Rectal smooth muscle tissue (tissue), 1 donor: ENCODE results near the gene THBD.
A peak's percentile ranks its signal among the peaks of the same experiment; 100 is the strongest.

Source experiments
- H3K27ac ChIP-seq: one replicate; pipeline ENCODE4 v1.7.0; 2013; ENCODE audit warnings: low read depth, low read length, inconsistent platforms
- H3K27me3 ChIP-seq: one replicate; pipeline ENCODE4 v1.7.0; 2013; ENCODE audit warnings: low read length; ENCODE audit not compliant: control insufficient read depth, insufficient read depth
- H3K36me3 ChIP-seq: one replicate; pipeline ENCODE4 v1.7.0; 2013; ENCODE audit warnings: low read length; ENCODE audit not compliant: control insufficient read depth, insufficient read depth
- H3K4me1 ChIP-seq: one replicate; pipeline ENCODE4 v1.7.0; 2013; ENCODE audit warnings: low read length; ENCODE audit not compliant: control insufficient read depth, insufficient read depth
- H3K4me3 ChIP-seq: one replicate; pipeline ENCODE4 v1.7.0; 2013; ENCODE audit warnings: low read length
- H3K9ac ChIP-seq: one replicate; pipeline ENCODE4 v1.7.0; 2013; ENCODE audit warnings: low read length

THBD gene

GRCh38 chr20:23052904-23053303 lies 3.4 kb upstream of the THBD start:
- H3K27me3 ChIP-seq = peaks cover 12% of the 10 kb centered on the region

DNA sequence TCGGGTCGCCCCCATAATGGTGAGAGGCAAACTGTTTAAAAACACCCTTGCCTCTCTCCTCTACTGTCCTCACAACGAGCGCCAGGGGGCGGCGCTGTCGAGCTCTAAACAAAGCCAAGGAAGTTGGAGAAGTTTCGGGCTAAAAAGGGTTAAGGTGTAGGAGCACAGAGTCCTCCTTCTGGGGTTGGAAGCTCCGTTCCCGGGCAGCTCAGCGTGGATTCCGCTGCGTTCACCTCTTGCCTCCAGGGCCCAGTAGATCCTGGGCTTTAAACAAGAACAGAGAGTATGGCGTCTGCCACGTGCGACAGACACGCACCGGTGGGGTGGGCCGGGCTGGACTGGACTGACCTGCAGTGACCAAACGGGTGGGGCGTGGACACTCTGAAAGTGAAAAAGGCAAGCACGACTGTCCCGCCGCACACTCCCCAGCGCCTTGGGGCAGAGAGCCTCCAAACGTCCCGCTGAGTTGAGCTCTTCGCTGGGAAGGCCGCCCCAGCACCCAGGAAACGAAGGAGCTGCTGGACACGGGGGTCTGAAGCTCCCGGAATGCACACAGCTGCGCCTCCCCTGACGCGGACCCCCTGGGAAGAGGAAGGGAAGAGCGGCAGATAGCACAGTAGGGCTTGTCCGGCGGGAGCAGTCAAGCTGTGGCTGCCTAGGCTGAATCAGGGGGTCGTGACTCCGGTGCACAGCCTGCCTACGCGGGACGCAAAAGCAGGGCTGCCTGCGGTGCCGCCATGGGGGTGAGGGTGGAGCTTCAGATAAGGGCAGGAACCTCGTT lies 1.6 kb upstream of the THBD start:
- Histone ChIP-seq H3K27me3 (peaks cover 17% of the 10 kb centered on the region), H3K4me3 (peak overlapping the region; percentile 47), H3K4me1 (peaks cover 4% of the 10 kb centered on the region), H3K9ac (no peak overlapping the region), H3K27ac (peak overlapping the region; percentile 14), H3K36me3 (no peaks in the 10 kb centered on the region)

More at GRCh38 chr20:23052904-23053303, 3.4 kb upstream of the THBD start:
- Histone ChIP-seq H3K4me3 (no peak overlapping the region), H3K36me3 (no peaks in the 10 kb centered on the region), H3K4me1 (peaks cover 4% of the 10 kb centered on the region), H3K27ac (no peak overlapping the region), H3K9ac (no peak overlapping the region)

GRCh38 chr20:23050076-23050838 lies 785 bp upstream of the THBD start:
- Histone ChIP-seq H3K4me1 (peaks cover 4% of the 10 kb centered on the region), H3K4me3 (peak overlapping the region; percentile 47), H3K27ac (peak overlapping the region; percentile 51), H3K36me3 (no peaks in the 10 kb centered on the region), H3K27me3 (peaks cover 17% of the 10 kb centered on the region), H3K9ac (no peak overlapping the region)

GRCh38 chr20:23048283-23049200 lies 930 bp downstream of the THBD start:
- Histone ChIP-seq H3K4me1 (peaks cover 4% of the 10 kb centered on the region), H3K27me3 (peaks cover 17% of the 10 kb centered on the region), H3K36me3 (no peaks in the 10 kb centered on the region), H3K9ac (no peak overlapping the region), H3K27ac (peak overlapping the region; percentile 21), H3K4me3 (peak overlapping the region; percentile 31)

DNA sequence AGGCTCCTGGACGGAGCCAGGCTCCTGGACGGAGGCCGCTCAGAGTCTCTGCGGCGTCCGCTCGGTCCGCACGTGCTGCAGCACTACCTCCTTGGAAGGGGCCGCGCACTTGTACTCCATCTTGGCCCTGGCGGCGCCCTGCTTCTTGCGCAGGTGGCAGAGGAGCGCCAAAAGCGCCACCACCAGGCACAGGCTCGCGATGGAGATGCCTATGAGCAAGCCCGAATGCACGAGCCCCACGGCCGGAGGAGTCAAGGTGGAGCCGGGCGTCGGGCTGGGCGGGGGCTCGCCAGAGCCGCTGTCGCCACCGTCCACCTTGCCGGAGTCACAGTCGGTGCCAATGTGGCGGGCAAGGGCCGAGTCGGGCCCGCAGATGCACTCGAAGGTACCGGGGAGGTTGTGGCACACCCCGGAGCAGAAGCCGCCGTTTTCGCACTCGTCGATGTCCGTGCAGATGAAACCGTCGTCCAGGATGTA lies 1.7 kb downstream of the THBD start:
- Histone ChIP-seq H3K4me1 (peaks cover 4% of the 10 kb centered on the region), H3K36me3 (no peaks in the 10 kb centered on the region), H3K27me3 (peaks cover 17% of the 10 kb centered on the region), H3K4me3 (peak overlapping the region; percentile 31), H3K9ac (no peak overlapping the region), H3K27ac (no peak overlapping the region)

DNA sequence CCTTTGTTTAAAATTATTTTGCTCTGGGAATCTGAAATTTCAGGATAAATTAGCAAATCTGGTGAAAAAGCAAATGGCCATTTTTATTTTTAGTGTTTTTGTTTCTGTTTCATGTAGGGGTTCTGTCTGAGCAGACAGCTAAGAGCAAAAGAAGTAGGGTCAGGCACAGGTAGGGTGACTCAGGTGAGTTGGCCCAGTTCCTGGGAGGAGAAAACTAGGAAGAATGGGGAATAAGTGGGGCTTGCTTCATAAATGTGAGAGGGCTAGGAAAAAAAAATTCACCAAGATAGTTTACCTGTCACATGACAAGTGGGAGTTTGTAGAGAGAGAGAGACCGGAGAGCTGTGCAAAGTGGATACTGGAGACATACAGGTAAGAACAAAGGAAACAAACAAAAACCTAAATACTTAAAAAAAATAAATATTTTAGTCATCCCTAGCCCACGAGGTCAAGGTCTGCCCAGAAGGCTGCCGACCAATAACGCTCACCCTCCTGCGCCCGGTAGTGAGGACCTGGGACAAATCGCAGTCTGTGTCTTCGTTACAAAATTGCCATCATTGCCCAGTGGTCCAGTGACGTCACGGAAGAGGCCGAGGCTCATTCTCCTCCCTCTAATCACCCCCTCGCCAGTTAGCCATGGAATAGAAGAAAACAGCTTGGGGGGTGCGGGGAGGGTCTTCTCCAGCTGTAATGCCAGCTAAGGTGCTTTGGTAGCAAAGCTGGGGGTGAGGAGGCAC lies 2.3 kb downstream of the THBD start:
- no peak overlapping the region for H3K27ac ChIP-seq
- H3K9ac ChIP-seq = no peak overlapping the region
- peaks cover 12% of the 10 kb centered on the region for H3K27me3 ChIP-seq
- peak overlapping the region; percentile 31 for H3K4me3 ChIP-seq
- peaks cover 4% of the 10 kb centered on the region for H3K4me1 ChIP-seq
- no peaks in the 10 kb centered on the region for H3K36me3 ChIP-seq

DNA sequence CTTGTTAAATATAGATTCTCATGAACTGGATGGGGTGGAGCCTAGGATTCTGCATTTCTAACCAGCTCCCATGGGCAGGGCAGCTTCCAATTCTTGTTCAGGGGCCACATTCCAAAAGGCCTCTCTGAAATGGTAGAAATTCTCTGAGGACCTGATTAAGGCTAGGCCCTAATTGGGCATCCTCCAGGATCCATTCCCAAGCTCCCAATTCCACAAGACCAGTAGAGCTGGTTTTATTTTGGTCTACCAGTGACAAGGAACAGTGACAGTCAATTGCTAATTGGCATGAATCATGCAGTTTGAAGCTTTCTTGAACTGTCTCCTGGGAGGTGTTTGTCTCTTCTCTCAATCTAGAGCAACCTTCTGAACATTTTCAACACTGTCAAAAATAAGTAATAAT lies 3.0 kb downstream of the THBD start:
- peaks cover 12% of the 10 kb centered on the region for H3K27me3 ChIP-seq
- no peaks in the 10 kb centered on the region for H3K36me3 ChIP-seq
- H3K4me1 ChIP-seq = peaks cover 4% of the 10 kb centered on the region
- H3K9ac ChIP-seq = no peak overlapping the region
- no peak overlapping the region for H3K4me3 ChIP-seq
- H3K27ac ChIP-seq = no peak overlapping the region

DNA sequence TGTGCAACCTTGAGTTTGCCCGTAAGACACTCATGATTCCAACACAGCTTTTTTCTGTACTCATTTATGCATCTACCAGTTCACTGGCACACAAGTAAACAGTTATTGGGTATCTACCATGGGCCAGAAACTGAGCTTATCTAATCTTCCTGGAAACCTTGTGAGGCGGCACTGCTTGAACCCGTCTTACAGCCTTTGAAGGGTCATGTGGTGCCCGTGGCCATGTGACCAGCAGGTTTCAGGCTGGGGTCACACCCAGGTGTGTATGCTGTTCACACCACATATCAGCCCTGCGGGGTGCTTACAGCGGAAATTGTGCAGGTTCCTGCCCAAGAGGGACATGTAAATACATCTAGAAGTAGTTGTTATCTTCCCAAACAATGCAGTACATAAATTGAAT lies 6.1 kb downstream of the THBD start:
- peaks cover 4% of the 10 kb centered on the region for H3K27me3 ChIP-seq
- no peak overlapping the region for H3K27ac ChIP-seq
- no peak overlapping the region for H3K9ac ChIP-seq
- no peak overlapping the region for H3K4me3 ChIP-seq
- no peaks in the 10 kb centered on the region for H3K4me1 ChIP-seq
- no peaks in the 10 kb centered on the region for H3K36me3 ChIP-seq

DNA sequence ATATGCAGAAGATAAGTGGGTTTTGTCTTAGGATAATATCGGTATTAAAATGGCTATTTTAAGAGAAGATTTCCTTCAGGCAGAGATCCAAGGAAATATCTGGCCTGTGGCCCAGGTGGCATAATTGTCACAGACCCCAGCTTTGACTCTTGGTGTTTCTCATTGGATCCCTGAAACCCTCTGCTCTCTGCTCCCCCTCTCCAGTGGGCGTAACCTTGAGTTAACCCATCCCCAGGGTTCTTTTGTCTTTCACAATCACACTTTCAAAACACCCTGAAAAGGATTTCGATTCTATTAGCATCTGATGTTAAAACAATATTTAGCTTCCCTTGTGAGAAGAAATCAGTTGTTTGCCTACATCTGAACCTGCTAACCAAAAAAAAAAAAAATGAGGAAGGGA lies 7.2 kb downstream of the THBD start:
- Histone ChIP-seq H3K4me3 (no peak overlapping the region), H3K27ac (no peak overlapping the region), H3K36me3 (no peaks in the 10 kb centered on the region), H3K4me1 (no peaks in the 10 kb centered on the region), H3K27me3 (peaks cover under 1% of the 10 kb centered on the region), H3K9ac (no peak overlapping the region)

GRCh38 chr20:23039885-23040508 lies 9.5 kb downstream of the THBD start:
- H3K27me3 ChIP-seq = peaks cover 6% of the 10 kb centered on the region
- no peaks in the 10 kb centered on the region for H3K36me3 ChIP-seq
- H3K4me1 ChIP-seq = no peaks in the 10 kb centered on the region
- no peak overlapping the region for H3K4me3 ChIP-seq
- no peak overlapping the region for H3K27ac ChIP-seq
- H3K9ac ChIP-seq = no peak overlapping the region

DNA sequence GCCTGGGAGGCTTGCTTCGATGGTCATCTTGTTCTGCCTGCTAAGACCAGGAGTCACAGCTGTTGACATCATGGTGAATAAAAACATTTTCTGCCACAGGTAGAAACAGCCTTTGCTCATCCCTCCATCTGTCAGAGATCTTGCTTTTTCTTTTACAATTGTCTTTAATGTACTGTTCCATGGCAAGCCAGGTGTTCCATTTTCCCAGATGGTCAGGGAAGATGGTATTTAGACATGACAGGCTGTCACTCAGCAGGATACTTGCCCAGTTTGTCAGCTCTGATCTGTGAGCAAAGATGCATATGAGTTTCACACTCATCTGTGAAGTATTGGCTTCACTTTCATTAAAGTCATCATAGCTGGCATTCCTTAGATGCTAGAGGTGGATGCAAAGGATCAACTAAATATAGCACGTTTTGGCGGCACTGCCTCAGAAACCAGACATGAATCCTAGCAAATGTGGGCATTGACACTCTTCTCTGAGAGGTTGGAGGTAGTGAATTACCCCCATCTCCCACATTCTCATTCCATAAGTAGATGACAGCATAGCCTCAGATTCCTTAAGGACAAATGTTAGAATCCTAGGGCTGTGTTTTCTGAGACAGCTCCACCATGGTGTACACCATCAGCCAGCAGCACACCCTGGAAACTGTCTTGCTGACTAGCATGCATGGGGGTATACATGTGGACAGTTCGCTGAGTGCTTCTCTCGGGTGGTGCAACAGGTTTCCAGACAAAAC lies 10.2 kb downstream of the THBD start:
- H3K36me3 ChIP-seq = no peaks in the 10 kb centered on the region
- peaks cover 6% of the 10 kb centered on the region for H3K27me3 ChIP-seq
- H3K4me1 ChIP-seq = no peaks in the 10 kb centered on the region

More for the DNA sequence above, 10.2 kb downstream of the THBD start:
- H3K4me3 ChIP-seq = no peak overlapping the region
- H3K27ac ChIP-seq = no peak overlapping the region
- H3K9ac ChIP-seq = no peak overlapping the region
